Karpas-422 (cell line): ENCODE data around the gene HNMT. TPM values are rescaled to one million over a fixed set of nuclear protein-coding genes. Genes with fewer than 3 reads are reported as not detected.
"Not testable (repeated sequence)": the region's sequence is repeated elsewhere in the genome, so short reads cannot be mapped to it uniquely, and the experiment has no call there.

Experiments used
- DNase-seq: peaks from one replicate; pipeline ENCODE4 v3.0.0-alpha.2; 2015
- H2AFZ ChIP-seq: fragments of 200-600 bp; sonication (generic); 2 replicates; pipeline ENCODE4 v1.6.1; 2014; ENCODE audit warnings: antibody characterized with exemption, low read length, mixed read lengths
- H3K27ac ChIP-seq: fragments of 200-600 bp; sonication (generic); 2 replicates; pipeline ENCODE4 v1.5.1; 2014; ENCODE audit warnings: mild to moderate bottlenecking, low read length, moderate library complexity
- H3K27me3 ChIP-seq: fragments of 200-600 bp; sonication (generic); 2 replicates; pipeline ENCODE4 v1.6.1; 2014; ENCODE audit warnings: low read length, mixed read lengths
- H3K36me3 ChIP-seq: fragments of 200-600 bp; sonication (generic); 2 replicates; pipeline ENCODE4 v1.6.1; 2014; ENCODE audit warnings: low read length, mixed read lengths; ENCODE audit not compliant: insufficient read depth
- H3K4me1 ChIP-seq: fragments of 200-600 bp; sonication (generic); 2 replicates; pipeline ENCODE4 v1.6.1; 2014; ENCODE audit warnings: mild to moderate bottlenecking, low read length, mixed read lengths
- H3K4me2 ChIP-seq: fragments of 200-600 bp; sonication (generic); 2 replicates; pipeline ENCODE4 v1.6.1; 2014; ENCODE audit warnings: low read length, low read depth, mild to moderate bottlenecking; ENCODE audit not compliant: poor library complexity, severe bottlenecking
- H3K4me3 ChIP-seq: fragments of 200-600 bp; sonication (generic); 2 replicates; pipeline ENCODE4 v1.5.1; 2014; ENCODE audit warnings: mild to moderate bottlenecking, antibody characterized with exemption, low read length, mixed read lengths
- H3K79me2 ChIP-seq: fragments of 200-600 bp; sonication (generic); 2 replicates; pipeline ENCODE4 v1.6.1; 2014; ENCODE audit warnings: mild to moderate bottlenecking, low read length, mixed read lengths
- H3K9ac ChIP-seq: fragments of 200-600 bp; sonication (generic); 2 replicates; pipeline ENCODE4 v1.6.0; 2014; ENCODE audit warnings: low read length
- H3K9me2 ChIP-seq: fragments of 200-600 bp; sonication (generic), shearing (Covaris generic); replicated peaks from 2 replicates; pipeline ENCODE4 v1.6.0; 2014; ENCODE audit warnings: mild to moderate bottlenecking, low read length, moderate library complexity; ENCODE audit not compliant: insufficient read depth
- H3K9me3 ChIP-seq: fragments of 300-700, 200-600 bp; sonication (generic); 2 replicates; pipeline ENCODE4 v1.6.1; 2014; ENCODE audit warnings: low read length, mixed read lengths
- H4K20me1 ChIP-seq: fragments of 200-600 bp; sonication (generic); 2 replicates; pipeline ENCODE4 v1.6.1; 2014; ENCODE audit warnings: mild to moderate bottlenecking, antibody characterized with exemption, low read length, low read depth; ENCODE audit not compliant: insufficient read depth
- total RNA-seq: library from RNA; depleted of rRNA; stranded (reverse); fragments of >200 nt; shearing (Covaris generic); gene quantifications from 2 replicates; pipeline ENCODE4 v1.2.3, GENCODE V29; 2014; ENCODE audit warnings: low replicate concordance

The HNMT gene
- total RNA-seq, 1 experiment from 2014 or later: not detected

DNA sequence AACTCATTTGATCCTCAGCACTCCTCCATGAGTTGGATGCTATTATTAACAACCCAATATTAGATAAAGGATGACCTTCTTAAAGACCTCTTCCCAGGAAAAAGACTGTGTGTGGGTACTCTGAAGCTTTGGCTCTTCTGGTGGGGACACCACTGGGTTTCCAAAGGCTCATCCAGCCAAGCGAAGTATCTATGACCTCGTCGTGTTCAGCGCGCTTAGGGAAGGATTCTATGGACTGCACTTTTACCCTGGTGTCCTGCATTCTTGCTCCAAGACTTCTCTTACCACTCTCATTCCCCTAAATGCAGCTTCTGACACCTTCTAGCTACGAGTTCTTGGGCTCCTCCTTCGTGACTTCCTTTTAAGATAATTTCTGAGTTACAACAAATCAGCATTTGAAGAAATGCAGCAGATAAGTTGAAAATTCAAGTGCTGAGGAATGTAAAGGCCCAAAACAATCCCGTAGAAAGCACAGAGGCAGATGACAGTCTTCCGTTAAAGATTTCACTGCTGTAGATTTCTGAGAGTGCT lies 673 bp upstream of the HNMT start:
- Histone ChIP-seq H3K36me3 (no peaks in the 10 kb centered on the region), H3K27ac (no peak overlapping the region), H3K79me2 (no peaks in the 10 kb centered on the region), H3K9me2 (no peaks in the 10 kb centered on the region), H3K4me3 (no peak overlapping the region), H3K27me3 (no peaks in the 10 kb centered on the region), H3K9ac (no peak overlapping the region), H2AFZ (no peak overlapping the region), H4K20me1 (no peaks in the 10 kb centered on the region), H3K4me2 (no peak overlapping the region), H3K4me1 (no peaks in the 10 kb centered on the region), H3K9me3 (no peaks in the 10 kb centered on the region)
- DNase-seq: no peak

DNA sequence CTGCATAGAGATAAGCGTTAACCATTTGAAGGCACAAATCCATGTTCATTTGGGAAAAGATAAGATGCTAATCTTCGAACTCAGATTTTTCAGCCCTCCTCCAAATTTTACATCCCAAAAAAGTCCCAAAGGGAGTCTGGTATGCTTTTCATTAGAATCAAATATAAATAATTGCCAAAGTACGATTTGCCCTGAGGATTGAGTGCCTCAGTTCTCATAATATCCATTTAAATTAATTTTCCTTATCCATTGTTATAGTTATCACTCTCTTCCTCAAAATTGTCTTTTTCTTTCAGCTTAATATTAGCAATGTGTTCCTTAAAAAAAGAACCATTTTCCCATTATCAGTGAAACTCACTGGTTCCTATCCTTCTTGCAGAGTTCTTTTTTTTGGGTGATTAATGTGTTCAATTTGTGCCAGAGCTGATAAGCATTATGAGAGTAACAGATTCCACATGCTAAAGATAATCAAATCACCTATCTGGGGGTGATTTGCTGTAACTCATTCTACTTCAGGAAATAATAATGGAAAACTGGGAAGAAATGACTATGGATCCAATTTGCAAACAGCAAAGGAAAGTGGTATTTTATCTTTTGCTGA lies 686 bp downstream of the HNMT start:
- Histone ChIP-seq H3K4me2 (no peak overlapping the region), H3K4me1 (no peaks in the 10 kb centered on the region), H3K4me3 (no peak overlapping the region), H3K9ac (no peak overlapping the region), H4K20me1 (no peaks in the 10 kb centered on the region), H3K36me3 (no peaks in the 10 kb centered on the region), H3K9me2 (no peaks in the 10 kb centered on the region), H3K9me3 (no peaks in the 10 kb centered on the region), H2AFZ (no peak overlapping the region), H3K27me3 (no peaks in the 10 kb centered on the region), H3K79me2 (no peaks in the 10 kb centered on the region), H3K27ac (no peak overlapping the region)
- DNase-seq: no peak

DNA sequence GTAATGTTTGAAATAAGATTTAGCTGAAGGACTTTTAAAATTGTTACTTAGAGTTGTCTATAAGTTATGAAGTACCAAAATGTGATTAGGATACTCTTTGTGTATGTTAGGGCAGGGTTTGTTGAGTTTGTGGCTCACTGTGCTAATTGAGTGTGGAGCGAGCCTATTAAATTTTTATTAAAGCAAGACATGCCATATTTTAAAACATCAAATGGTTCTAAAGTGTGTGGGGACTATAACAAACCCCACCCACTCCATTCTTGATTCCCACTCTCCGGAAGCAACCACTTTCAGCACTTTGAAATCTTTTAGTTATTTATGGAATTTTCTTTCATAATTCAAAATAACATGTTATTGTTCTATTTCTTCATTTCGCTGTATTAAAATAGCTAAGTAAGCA lies 1.8 kb downstream of the HNMT start:
- Histone ChIP-seq H3K79me2 (no peaks in the 10 kb centered on the region), H3K9ac (no peak overlapping the region), H3K9me3 (no peaks in the 10 kb centered on the region), H2AFZ (no peak overlapping the region), H3K4me3 (no peak overlapping the region), H3K36me3 (no peaks in the 10 kb centered on the region), H3K27ac (no peak overlapping the region), H3K4me1 (no peaks in the 10 kb centered on the region), H3K9me2 (no peaks in the 10 kb centered on the region), H3K27me3 (no peaks in the 10 kb centered on the region), H4K20me1 (no peaks in the 10 kb centered on the region), H3K4me2 (no peak overlapping the region)
- DNase-seq: no peak

DNA sequence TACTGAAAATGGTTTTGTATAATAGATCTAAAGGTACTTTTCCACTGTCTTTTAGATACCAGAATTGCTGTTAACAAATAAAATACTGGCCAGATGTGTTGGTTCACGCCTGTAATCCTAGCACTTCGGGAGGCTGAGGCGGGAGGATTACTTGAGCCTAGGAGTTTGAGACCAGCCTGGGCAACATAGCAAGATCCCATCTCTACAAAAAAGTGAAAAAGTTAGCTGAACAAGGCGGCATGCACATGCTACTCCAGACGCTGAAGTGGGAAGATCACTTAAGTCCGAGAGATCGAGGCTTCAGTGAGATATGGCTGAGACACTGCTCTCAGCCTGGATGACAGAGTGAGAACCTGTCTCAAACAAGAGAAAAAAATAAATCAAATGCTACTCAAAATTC lies 2.8 kb downstream of the HNMT start:
- Histone ChIP-seq H3K4me2 (no peak overlapping the region), H3K27ac (no peak overlapping the region)

DNA sequence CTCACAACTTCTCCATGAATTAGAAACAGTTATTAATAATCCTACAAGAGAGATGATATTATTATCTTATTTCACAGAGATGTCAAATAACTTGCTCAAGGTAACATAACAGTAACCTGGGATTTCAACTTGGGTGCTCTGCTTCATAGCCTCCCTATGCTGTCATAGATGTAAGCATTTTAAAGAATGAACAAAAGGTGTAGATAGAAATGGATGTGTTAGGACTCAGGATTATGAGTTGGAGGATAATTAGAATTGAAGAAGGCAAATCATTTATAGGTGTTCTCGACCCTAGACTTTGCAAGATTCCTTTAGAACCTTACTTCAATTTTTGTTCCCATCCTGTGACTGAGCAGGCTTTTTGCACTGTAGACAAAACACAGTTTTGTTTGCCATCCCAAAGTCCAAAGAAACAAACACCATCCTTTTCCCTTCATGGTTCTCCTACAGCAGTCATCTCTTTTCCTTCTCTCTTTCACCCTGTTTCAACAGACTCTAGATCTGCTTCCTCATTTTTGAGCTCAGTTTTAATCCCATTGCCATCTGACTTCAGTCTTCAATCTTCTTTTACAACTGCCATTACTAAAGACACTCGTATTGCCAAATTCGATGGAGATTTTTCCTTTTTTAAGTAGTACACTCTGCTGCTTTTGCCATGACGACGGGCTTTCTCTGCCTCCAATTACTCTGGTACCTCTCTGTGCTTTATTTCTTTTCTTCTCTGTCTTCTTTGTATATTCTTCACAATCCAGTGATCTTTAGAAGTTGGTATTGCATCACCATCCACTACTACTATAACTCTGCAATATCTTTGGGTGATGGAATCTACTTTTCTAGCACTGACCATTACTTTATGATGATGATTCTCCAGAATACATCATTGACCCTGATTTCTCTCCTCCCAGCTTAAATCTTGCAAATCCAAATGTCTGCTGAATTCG lies 4.5 kb downstream of the HNMT start:
- no peak overlapping the region for H3K4me2 ChIP-seq

More for the DNA sequence above, 2.8 kb downstream of the HNMT start:
- Histone ChIP-seq H3K9me2 (no peaks in the 10 kb centered on the region), H3K4me1 (no peaks in the 10 kb centered on the region), H3K9ac (no peak overlapping the region), H3K4me3 (no peak overlapping the region), H3K27me3 (no peaks in the 10 kb centered on the region), H4K20me1 (no peaks in the 10 kb centered on the region), H2AFZ (no peak overlapping the region), H3K36me3 (no peaks in the 10 kb centered on the region), H3K79me2 (no peaks in the 10 kb centered on the region), H3K9me3 (no peaks in the 10 kb centered on the region)
- DNase-seq: no peak

DNA sequence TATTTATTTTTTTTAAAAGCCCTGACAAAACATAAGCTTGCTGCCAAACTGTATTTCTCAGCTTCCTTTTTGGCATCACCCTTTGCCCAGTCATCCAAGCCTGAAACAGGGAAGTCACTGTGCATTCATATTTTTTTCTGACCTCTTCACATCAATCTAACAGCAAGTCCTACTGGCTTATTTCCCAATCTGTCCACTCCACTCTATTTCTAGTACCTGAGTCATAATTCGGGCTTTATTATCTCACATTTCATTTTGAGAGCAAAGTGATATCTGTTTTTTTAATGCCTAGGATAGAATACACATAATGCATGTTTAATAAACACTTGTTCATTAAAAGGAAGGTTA lies 5.1 kb downstream of the HNMT start:
- Histone ChIP-seq H3K9me2 (no peaks in the 10 kb centered on the region), H3K36me3 (no peaks in the 10 kb centered on the region), H4K20me1 (no peaks in the 10 kb centered on the region), H3K27me3 (no peaks in the 10 kb centered on the region), H3K9me3 (no peaks in the 10 kb centered on the region), H3K4me3 (no peak overlapping the region), H3K27ac (no peak overlapping the region), H2AFZ (no peak overlapping the region), H3K4me2 (no peak overlapping the region), H3K9ac (no peak overlapping the region), H3K4me1 (no peaks in the 10 kb centered on the region), H3K79me2 (no peaks in the 10 kb centered on the region)
- DNase-seq: no peak

More for the DNA sequence above, 4.5 kb downstream of the HNMT start:
- Histone ChIP-seq H3K9me3 (no peaks in the 10 kb centered on the region), H3K27me3 (no peaks in the 10 kb centered on the region), H3K27ac (no peak overlapping the region), H3K36me3 (no peaks in the 10 kb centered on the region), H3K9me2 (no peaks in the 10 kb centered on the region), H3K4me1 (no peaks in the 10 kb centered on the region), H3K79me2 (no peaks in the 10 kb centered on the region), H4K20me1 (no peaks in the 10 kb centered on the region), H3K9ac (no peak overlapping the region), H2AFZ (no peak overlapping the region), H3K4me3 (no peak overlapping the region)
- DNase-seq: no peak

DNA sequence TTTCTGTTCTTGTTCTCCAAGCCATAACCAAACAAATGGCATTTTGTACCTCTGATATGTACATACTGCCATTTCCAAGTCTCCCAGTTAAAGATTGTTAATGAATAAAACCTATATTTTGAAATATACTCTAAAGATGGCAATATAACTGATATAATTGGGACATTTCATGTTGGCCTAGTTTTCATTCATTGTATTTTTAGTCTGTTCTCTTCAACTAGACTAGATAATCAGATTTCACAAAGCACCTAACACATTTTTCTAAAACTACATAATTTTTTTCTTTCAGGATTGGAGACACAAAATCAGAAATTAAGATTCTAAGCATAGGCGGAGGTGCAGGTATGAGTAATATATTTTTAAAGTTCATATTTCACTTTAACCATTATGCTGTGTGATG lies 5.6 kb downstream of the HNMT start:
- H3K4me2 ChIP-seq: no peak overlapping the region
- no peaks in the 10 kb centered on the region for H3K9me3 ChIP-seq
- DNase-seq: no peak
- H3K4me1 ChIP-seq: no peaks in the 10 kb centered on the region
- H3K4me3 ChIP-seq: no peak overlapping the region
- no peak overlapping the region for H2AFZ ChIP-seq
- H3K9ac ChIP-seq: no peak overlapping the region
- H3K27me3 ChIP-seq: no peaks in the 10 kb centered on the region
- H3K27ac ChIP-seq: no peak overlapping the region
- H4K20me1 ChIP-seq: no peaks in the 10 kb centered on the region
- no peaks in the 10 kb centered on the region for H3K79me2 ChIP-seq
- H3K36me3 ChIP-seq: no peaks in the 10 kb centered on the region
- no peaks in the 10 kb centered on the region for H3K9me2 ChIP-seq

DNA sequence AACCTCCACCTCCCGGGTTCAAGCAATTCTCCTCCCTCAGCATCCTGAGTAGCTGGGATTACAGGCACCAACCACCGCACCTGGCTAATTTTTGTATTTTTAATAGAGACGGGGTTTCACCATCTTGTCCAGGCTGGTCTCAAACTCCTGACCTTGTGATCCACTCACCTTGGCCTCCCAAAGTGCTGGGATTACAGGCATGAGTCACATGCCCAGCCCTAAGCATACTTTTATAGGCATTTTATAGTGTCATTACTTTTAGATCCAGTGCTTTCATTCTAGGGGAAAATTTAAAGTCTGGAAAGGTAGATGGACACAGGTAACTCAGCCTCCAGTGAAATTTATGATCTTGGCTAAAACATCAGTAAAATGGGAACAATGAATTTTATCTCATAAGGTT lies 7.0 kb downstream of the HNMT start:
- not testable (repeated sequence) for DNase-seq, H3K9me3 ChIP-seq, H3K4me1 ChIP-seq, H4K20me1 ChIP-seq, H3K4me3 ChIP-seq, H3K4me2 ChIP-seq, H3K79me2 ChIP-seq, H3K9ac ChIP-seq, H3K27ac ChIP-seq, H3K9me2 ChIP-seq, H3K36me3 ChIP-seq, H3K27me3 ChIP-seq, H2AFZ ChIP-seq
